A673 (cell line): ENCODE results near the gene NLGN1. TPM values are rescaled to one million over a fixed set of nuclear protein-coding genes. Genes with fewer than 3 reads are reported as not detected.

Experiments
- BruUV-seq: library from RNA; stranded (reverse); fragments of 400-500 nt; replicated peaks from 2 replicates; lab custom pipeline; 2021; lab: Mats Ljungman, UMichigan
- CTCF ChIA-PET: fragments of 300-600 bp; sonication (Branson Sonifier 250); formaldehyde crosslinking; loops from one replicate; lab custom pipeline; 2022; ENCODE audit warnings: antibody characterized with exemption; lab: Charles Lee
- POLR2A ChIA-PET: fragments of 300-600 bp; sonication (Branson Sonifier 250); formaldehyde crosslinking; loops from one replicate; lab custom pipeline; 2022; ENCODE audit warnings: antibody characterized with exemption; ENCODE audit not compliant: low non-redundant PET; lab: Charles Lee
- DNase-seq: peaks from one replicate; pipeline ENCODE4 v3.0.0-alpha.2; 2015; ENCODE audit warnings: low spot score
- H3K27ac ChIP-seq: fragments of 200-600 bp; sonication (generic); 2 replicates; pipeline ENCODE4 v1.5.1; 2016; ENCODE audit warnings: mixed run types, low read depth, mild to moderate bottlenecking, mixed read lengths, antibody characterized with exemption, low read length; ENCODE audit not compliant: poor library complexity, severe bottlenecking
- H3K27me3 ChIP-seq: fragments of 200-600 bp; sonication (generic); replicated peaks from 2 replicates; pipeline ENCODE4 v1.6.1; 2017; ENCODE audit warnings: mixed run types, low read depth, mild to moderate bottlenecking, mixed read lengths, antibody characterized with exemption, low read length; ENCODE audit not compliant: insufficient read depth, poor library complexity
- H3K36me3 ChIP-seq: fragments of 200-600 bp; sonication (generic); 2 replicates; pipeline ENCODE4 v1.6.1; 2016; ENCODE audit warnings: mixed run types, mild to moderate bottlenecking, mixed read lengths, antibody characterized with exemption, low read length; ENCODE audit not compliant: insufficient read depth, poor library complexity, severe bottlenecking
- H3K4me1 ChIP-seq: fragments of 200-600 bp; sonication (generic); 2 replicates; pipeline ENCODE4 v1.6.1; 2017; ENCODE audit warnings: mixed run types, mild to moderate bottlenecking, mixed read lengths, antibody characterized with exemption, low read length; ENCODE audit not compliant: insufficient read depth, poor library complexity, severe bottlenecking
- H3K4me3 ChIP-seq: fragments of 200-600 bp; sonication (generic); 2 replicates; pipeline ENCODE4 v1.5.1; 2016; ENCODE audit warnings: low read depth, mixed run types, mild to moderate bottlenecking, mixed read lengths, low read length; ENCODE audit not compliant: poor library complexity, severe bottlenecking
- H3K9me3 ChIP-seq: fragments of 200-600 bp; sonication (generic); 2 replicates; pipeline ENCODE4 v1.6.1; 2016; ENCODE audit warnings: mixed run types, low read depth, mild to moderate bottlenecking, mixed read lengths, antibody characterized with exemption, low read length; ENCODE audit not compliant: poor library complexity, severe bottlenecking
- CTCF ChIP-seq: fragments of 300-800, 200-600 bp; sonication (generic); conservative IDR thresholded peaks from 2 replicates; pipeline ENCODE4 v1.5.1; 2017; ENCODE audit warnings: low read depth, mild to moderate bottlenecking, antibody characterized with exemption, low read length, moderate library complexity, mixed read lengths
- EZH2 ChIP-seq: fragments of 200-600 bp; sonication (generic); IDR thresholded peaks from 2 replicates; pipeline ENCODE4 v1.6.1; 2017; ENCODE audit warnings: borderline replicate concordance, low read depth, mild to moderate bottlenecking, mixed read lengths, antibody characterized with exemption, low read length; ENCODE audit not compliant: poor library complexity, severe bottlenecking
- intact Hi-C: fragments of 100-400 bp; cut with micrococcal nuclease; formaldehyde crosslinking; loops from one replicate; pipeline ENCODE4 v1.10.0; 2022; ENCODE audit not compliant: unreplicated experiment
- total RNA-seq: library from RNA; stranded (reverse); gene quantifications from 2 replicates; pipeline ENCODE4 v1.2.3, GENCODE V29; 2021

Gene NLGN1
- total RNA-seq, 1 experiment from 2014 or later, result 0.39 TPM

GRCh38 chr3:173639098-173639497, 241.6 kb downstream of the NLGN1 start:
- TF ChIP-seq CTCF (no peak), EZH2 (no peak)
- ChIA-PET POLR2A (no interaction called here), CTCF (no interaction called here)
- no peaks in the 10 kb centered on the region for H3K27me3 ChIP-seq
- no peaks in the 10 kb centered on the region for H3K4me1 ChIP-seq
- intact Hi-C loops, result no loop called here
- BruUV-seq, result no TSS peak
- DNase-seq, result no peak
- H3K27ac ChIP-seq, result no peak overlapping the region
- no peaks in the 10 kb centered on the region for H3K9me3 ChIP-seq
- H3K36me3 ChIP-seq, result no peaks in the 10 kb centered on the region
- H3K4me3 ChIP-seq, result no peak overlapping the region

GRCh38 chr3:173641696-173642095, 244.2 kb downstream of the NLGN1 start:
- TF ChIP-seq CTCF (no peak), EZH2 (no peak)
- Histone ChIP-seq H3K4me1 (no peaks in the 10 kb centered on the region), H3K27ac (no peak overlapping the region), H3K27me3 (no peaks in the 10 kb centered on the region), H3K36me3 (no peaks in the 10 kb centered on the region), H3K9me3 (no peaks in the 10 kb centered on the region), H3K4me3 (no peak overlapping the region)
- intact Hi-C loops, result no loop called here
- BruUV-seq, result no TSS peak
- DNase-seq, result no peak
- ChIA-PET POLR2A (no interaction called here), CTCF (no interaction called here)

- intact Hi-C loops, result no loop called here
- CTCF ChIA-PET, result no interaction called here
These were observed 246.8 kb downstream of the NLGN1 start for GRCh38 chr3:173644086-173645082.

More at GRCh38 chr3:173644086-173645082, 246.8 kb downstream of the NLGN1 start:
- Histone ChIP-seq H3K27ac (no peak overlapping the region), H3K9me3 (no peaks in the 10 kb centered on the region), H3K36me3 (no peaks in the 10 kb centered on the region), H3K4me1 (no peaks in the 10 kb centered on the region), H3K4me3 (no peak overlapping the region), H3K27me3 (no peaks in the 10 kb centered on the region)
- POLR2A ChIA-PET, result no interaction called here
- no TSS peak for BruUV-seq
- TF ChIP-seq CTCF (no peak), EZH2 (no peak)
- DNase-seq, result no peak
